Activated CD4-positive, alpha-beta T cell treated with anti-CD3 and anti-CD28 coated beads for 1 hour (primary cell): Measurements from ENCODE around the gene SCD5.

Source experiments
- DNase-seq: peaks from one replicate; pipeline ENCODE4 v3.0.0-alpha.2; 2020

The SCD5 gene

DNA sequence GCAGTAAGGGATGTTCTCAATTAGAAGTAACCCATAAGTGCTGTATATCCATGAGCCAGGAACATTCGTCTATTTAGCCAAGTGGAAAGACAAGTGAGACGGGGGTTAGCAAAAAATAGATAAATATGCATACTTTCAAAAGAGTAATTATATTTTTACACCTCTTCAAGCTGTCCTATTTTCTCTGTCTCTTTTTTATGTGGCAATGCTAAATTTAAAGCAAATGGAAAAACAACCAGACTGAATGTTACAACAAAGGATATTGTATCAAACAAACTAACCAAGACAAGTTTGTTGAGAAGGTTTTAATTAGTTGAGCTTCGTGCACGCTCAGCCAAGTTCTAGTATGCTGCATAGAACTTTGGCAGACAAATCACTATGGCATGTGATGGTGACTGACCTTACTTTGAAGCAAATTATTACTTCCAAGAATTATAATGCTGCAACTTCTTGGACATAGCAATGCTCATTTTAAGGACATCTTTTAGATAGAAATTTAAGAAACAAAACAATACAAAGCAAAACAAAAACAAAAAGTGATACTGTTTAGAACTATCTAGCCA is 175.4 kb downstream of the SCD5 start:
- DNase-seq: no peak

DNA sequence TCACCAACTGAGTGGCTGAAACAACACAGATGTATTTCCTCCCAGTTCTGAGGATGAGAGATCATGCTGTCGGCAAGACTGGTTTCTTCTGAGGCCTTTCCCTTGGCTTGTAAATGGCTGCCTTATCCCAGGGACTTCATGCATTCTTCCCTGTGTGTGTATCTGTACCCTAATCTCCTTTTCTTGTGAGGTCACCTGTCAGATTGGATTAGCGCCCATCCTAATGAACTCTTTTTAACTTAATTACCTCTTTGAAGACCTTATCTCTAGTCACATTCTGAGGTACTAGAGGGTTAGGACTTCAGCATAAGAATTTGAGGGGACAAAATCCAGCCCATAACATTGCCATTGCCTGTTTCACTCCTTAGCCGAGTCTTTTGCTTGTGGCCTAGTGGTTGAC is 177.3 kb downstream of the SCD5 start:
- DNase-seq: no peak

DNA sequence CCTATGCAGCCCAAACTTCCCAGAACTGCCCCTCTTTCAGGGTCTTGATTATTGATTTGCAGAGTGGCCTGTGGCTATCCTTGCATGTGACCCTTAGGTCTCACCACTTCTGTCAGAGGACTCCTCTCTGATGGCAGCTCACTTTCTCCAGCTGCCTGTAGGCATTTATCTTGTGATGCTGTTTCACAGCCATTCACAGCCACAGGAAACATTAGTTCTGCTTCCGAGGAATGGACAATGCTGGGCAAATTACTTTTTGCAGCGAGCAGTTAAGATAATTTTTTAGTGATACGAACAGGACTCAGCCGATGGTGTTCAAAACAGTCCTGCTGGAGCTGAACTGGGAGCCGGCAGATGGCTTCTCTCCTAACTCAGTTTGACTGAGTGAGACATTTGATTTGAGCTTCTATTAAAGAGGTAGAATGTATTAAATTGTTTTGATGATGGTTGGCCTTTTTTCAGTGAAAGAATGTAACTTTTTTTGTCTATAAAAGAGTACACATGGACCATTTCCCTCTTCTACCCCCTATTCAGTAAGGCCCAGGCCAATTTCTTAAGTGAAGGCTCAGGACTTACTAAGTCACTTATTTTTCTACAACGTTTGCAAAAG is 178.4 kb downstream of the SCD5 start:
- DNase-seq: no peak

DNA sequence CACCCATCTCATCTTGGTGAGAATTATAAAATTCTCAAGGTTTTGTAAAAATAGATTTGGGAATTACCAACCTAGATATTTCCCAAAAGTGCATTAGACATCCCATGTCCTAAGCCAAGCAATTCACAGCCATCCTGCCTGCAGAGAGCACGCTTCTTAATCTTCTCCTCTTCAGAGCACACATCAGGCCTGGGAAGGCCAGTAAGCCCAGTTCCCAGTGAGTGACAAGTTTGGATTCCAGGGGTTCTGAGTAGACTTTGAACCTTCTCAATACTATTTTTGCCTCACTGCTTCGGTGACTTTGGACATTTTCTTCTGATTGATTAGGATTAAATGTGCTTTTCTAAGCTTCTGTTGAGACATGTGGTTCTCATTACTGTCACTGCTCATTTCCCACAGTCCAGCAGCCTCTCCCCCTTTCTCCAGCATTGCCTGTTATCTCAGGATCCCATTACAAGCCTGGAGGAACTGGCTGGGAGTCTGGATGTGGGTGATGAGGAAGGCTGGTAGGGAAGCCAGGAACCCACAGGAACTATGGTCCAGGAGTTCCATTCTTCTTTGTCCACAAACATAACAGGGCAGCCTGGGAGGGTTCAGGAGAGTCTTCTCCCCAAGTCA is 180.4 kb downstream of the SCD5 start:
- no peak for DNase-seq

DNA sequence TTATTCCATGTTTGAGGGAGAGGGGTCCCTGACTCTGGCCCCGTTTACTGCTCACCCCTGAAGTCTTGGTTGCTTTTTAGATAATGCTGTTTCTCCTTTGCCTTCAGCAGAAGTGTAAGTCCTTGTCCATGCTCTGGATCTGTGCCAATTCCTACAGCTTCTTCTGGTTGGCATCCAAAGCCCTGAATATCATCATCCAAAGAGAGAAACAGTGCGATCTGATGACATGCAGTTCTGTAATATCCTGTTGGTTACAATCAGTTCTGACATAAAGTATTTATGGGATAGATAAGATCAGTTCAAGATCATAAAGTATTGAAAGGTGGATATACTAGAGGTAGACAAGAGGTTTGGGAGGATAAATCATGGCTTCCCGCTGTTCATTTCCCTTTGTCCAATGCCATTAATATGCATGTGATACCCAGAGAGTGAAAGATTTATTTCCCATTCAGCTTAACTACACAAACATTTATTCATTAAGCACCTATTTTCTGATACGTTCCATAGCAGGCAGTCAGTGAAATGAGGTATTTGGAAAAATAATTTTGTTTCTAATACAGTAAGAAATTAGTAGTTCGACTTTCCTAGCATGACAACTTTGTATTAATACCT is 183.7 kb downstream of the SCD5 start:
- no peak for DNase-seq

DNA sequence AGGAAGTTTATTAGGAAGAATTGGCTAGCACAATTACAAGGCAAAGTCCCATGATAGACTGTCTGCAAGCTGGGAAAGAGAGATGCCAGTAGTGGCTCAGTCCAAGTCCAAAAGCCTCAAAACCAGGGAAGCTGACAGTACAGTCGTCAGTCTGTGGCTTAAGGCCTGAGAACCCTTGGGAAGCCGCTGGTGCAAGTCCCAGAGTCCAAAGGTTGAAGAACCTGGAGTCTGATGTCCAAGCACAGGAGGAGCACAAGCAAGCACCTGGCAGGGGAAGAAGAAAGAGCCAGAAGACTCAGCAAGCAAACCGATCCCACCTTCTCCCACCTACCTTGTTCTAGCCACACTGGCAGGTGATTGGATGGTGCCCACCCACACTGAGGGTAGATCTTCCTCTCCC is 185.5 kb downstream of the SCD5 start:
- DNase-seq: no peak

DNA sequence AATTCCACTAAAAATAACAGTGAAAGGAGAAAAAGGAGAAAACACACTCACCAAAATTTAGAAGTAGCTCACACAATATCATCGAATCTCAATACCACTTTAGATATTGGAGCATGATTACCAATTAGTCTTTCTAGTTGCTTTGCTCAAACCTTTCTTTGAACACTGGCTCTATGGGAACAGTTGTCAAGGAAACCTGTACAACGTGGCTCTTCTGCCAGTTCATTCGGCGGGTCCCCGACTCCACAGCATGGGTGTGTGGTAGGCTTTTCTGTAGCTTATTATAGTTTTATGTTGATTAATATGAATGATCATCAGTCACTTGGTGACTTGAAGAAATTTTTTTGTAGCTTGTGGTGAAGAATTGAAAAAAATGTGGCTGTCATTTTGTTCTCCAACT is 186.6 kb downstream of the SCD5 start:
- no peak for DNase-seq

DNA sequence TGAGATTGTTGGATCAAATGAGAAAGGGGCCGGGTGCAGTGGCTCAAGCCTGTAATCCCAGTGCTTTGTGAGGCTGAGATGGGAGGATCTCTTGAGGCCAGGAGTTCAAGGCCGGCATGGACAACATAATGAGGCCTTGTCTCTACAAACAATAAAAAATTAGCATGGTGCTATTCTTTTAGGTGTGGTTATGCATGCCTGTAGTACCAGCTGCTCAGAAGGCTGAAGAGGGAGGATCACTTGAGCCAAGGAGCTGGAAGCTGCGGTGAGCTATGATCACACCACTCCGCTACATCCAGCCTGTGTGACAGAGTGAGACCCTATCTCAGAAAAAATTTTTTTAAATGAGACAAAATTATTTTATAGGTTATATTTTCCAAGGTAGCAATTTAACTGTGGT is 187.1 kb downstream of the SCD5 start:
- no peak for DNase-seq

DNA sequence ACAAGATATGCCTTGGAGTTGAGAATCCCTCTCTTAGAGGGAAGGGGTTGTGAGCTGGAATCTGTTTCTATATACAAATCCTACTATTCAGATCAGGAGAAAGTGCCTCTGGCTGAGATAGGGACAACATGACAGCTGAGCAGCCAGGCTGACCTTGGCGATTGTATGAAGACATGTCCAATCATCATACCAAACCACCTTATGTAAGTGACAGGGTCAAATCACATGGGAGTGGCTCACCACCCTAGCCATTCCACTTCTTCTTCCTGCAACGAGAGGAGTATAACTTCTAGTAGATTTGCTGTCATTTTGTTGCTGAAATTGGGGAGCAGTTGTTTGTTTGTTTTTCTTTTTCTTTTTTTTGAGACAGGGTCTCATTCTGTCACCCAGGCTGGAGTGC is 188.6 kb downstream of the SCD5 start:
- no peak for DNase-seq

DNA sequence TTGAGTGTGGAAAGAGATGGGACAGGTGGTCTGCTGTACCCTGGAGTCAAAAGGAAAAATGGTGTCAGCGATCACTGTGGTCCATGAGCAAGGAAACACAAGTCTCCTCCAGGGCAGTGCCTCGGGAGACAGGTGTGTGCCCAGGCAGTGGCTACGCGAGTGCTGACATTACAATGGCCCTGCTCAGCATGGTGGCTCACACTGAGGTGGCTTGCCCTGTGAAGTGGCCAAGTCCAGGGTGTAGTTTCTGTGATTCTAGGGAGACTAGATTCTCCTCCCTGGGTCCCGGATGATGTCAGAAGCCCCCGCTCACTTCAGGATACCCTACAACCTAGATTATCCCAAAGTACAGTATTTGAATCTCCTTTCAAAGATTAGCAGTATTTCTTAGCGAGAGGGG is 192.0 kb downstream of the SCD5 start:
- no peak for DNase-seq

DNA sequence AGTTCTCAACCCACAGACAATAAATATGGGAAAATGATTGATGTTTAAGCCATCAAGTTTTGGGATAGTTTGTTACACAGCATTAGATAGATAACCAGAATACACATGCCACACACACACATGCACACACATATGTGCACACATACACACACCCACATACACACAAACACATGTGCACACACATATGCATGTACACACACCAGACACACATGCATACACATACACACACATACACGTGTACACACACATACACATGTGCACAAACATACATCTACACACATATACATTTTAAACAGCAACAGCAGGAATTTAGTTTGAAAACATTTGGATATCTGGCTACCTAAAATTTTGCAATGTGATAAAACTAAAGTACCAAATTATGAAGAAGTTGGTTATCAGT is 194.1 kb downstream of the SCD5 start:
- no peak for DNase-seq

DNA sequence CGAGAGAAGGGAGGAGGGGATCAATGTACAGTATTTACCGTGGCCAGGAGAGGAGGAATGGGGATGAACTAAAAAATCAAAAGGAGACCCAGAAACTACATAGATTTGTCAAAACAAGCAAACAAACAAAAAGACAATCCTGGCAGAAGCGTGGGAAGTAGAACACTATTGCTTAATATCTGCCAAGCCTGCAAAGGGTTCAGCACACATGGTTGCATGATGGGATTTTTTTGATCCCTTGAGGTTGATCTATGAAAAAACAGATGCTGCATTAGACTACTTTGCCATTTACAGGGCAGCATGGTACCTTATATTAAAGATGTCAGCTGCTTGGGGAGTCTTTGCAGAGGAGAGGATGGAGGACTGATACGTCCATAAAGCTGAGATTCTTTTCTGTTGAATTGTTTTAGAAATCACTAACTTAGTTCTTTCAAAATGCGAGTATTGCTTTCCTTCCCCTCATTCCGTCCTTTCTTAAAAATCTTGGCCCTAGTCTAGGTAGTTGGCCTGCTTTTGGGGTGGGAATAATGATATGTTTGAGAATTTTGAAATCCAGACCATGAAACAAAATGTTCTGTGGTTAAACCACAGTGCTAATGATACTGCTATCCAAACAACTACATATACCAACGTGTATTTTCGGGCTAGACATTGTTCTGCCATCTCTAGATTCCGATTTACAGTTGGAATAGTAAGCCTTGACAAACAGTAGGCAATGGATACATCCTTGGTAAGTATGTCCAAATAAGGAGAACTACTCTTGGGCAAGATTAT is 197.2 kb downstream of the SCD5 start:
- no peak for DNase-seq

DNA sequence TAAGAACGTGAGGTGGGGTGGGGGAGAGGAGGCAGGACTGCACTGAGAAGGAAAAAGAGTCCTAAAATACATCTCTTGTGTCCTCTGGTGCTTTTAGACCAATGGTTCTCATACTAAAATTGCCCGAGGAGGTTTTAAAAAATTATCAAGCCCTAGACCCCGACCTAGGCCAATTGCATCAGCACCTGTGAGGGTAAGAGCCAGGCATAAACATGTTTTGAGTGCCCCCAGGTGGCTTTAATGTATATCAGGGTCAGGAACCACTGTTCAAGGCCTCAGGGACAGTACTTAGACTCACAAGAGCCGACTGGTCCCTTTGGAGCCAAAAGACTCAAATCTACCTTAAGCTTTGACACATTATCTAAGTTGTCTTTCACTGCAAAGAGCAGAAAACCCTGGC is 199.3 kb downstream of the SCD5 start:
- DNase-seq: no peak

DNA sequence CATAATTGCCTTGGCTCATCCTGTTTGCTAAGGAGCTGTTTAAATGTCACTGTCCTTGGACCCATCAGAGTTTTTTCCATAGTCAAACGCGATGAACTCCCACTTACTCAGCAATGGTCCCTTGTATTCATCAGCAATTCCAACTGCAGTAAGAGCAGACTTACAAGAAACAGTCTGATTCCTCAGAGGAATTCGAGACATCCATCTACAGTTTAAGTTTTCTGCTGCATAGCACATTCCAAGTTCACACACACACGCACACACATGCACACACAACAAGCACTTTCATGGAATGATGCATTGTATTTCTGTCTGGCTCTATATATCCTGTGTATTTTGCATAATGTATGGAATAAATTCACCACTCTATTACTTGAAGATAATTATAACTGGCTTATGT is 204.1 kb downstream of the SCD5 start:
- DNase-seq: no peak

DNA sequence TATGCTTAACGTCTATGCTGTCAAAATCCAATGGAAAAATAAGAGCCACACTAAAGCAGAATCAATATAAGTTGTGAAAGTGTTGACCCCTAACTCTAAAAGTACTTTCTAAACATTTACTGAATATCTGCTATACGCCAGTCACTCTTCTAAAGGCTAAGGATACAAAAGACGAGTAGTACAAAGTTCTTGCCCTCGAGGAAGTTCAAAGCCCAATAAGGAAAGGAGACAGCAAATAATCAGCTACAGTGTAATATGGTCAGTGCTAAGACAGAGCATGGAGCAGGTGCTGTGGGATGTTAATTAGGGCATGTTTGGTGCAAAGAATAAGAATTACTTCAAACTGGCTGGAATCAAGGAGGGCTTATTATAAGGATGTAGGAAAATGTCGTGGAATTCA is 205.2 kb downstream of the SCD5 start:
- no peak for DNase-seq

DNA sequence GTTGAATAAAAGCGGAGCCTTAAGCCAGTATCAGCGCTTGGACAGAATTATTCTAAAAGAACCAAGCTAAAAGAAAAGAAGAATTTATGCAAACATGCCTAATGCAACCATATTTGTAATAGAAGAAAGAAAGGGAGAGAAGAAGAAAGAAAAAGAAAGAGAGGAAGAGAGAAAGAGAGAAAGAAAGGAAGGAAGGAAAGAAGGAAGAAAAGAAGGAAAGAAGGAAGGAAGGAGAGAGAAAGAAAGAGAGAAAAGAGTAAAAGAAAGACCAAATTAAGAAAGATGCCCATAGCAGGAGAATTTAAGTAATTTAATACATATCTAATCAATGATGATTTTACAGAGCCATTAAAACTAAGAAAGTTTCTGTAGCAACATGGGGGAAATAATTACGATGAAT is 206.0 kb downstream of the SCD5 start:
- no peak for DNase-seq

DNA sequence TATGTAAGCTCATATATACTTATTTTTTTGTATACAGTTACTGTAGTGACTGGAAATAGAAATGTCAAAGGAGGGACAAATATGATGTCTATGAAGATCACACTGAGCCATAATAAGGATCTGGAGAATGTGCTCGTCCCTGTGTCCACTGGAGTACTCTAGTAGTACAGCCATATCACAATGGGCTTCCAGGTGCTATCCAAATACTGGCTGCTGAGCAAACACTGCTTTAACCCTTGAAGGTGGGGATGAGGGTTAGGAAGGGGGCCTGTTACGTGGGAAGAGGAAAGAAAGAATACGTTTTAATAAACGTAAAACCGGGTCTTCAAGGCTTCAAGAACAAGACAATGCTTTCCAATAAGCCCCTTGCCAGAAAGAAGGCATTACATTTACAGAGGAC is 207.0 kb downstream of the SCD5 start:
- DNase-seq: no peak

DNA sequence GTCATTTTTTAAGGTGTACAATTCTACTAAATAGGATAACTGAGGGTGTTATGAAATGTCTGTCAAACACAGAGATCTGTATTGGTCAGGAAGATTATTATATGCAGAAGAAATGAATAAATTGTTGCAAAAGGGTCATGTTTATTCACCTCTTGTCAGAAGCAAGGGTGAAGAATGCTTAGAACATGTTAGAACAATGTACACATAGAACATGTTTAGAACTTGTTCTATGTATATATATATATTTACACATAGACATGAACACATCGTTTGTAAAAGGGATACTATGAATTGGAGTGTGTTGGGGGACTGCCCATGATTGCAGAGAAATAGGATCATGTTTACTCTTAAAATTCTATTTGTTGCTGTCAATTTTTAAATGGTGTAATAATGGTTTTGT is 208.8 kb downstream of the SCD5 start:
- DNase-seq: no peak

DNA sequence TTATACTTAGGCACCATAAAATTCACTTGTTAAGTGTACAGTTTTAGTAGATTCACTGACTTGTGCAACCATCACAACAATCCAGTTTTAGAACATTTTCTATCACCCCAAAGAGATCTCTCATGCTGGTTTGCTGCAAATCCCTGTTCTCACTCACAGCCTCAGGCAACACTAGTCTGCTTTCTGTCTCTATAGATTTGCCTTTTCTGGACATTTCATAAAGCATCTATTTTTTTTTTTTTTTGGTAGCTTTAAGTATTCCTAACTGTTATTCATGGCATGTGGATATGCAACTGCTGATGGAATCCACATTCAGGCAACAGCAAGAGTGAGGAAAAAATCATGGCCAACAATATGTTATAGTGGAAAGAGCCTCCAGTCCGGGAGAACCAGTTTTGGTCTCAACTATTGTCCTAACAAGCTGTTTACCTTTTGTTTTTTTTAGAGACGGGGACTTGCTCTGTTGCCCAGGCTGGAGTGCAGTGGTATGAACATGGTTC is 209.8 kb downstream of the SCD5 start:
- DNase-seq: no peak

DNA sequence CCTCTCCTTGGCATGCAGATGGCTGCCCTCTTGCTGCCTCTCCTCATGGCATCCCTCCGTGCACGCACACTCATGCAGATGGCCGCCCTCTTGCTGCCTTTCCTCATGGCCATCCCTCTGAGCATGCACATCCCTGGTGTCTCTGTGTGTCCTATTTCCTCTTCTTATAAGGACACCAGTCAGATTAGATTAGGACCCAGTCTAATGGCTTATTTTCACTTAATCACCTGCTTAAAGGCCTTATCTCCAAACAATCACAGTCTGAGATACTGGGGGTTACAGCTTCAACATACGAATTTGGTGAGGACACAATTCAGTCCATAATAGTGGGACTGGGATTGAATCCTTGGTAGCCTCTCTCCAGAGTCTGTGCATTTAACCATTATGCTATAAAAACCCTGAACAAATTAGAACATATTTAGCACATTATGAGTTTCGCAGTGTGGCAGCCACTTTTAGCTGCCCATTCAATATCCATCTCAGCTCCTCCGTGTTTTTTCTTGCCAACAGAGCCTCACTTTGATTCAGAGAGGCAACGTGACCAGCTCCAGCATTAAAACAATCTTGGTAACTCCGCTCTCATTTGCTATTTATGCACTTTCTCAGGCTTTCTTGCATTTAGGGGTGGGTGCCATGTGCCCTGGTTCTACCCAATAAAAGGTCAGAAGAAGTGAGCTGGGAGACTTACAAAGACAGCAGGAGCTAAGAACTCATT is 210.6 kb downstream of the SCD5 start:
- no peak for DNase-seq

DNA sequence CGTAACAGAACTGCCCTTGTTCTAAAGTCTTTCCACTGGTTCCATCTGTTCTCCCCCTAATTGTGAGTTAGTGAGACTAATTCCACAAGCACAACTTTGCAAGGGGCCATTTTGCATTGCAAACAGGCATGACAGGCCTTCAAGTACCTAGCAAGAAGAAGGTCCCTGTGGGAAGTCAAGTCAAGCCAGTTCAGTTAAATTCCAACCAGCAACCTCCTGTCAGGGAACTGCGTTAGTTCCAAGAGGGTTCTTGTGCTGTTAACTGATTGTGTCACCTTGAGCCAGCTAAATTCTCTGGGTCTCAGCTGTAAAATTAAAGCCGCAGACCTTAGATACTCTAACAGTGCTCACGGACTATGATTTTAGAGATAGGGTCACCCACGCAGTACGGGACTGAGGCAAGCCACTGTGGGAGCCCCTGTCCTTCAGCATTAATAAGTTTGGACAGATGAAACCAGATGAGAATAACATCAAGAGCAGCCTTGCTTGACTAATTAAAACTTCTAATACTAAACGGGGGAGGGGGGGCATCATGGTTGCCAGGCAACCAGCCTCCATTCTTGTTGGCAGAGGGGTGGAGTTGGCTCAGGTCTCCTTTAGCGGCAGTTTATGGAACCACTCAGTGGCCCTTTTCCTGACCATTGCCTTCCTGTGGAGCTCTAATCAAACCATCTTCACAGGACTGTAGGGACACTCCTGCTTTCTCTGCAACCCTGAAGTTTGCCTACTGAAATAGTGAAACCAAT is 212.7 kb downstream of the SCD5 start:
- DNase-seq: no peak

DNA sequence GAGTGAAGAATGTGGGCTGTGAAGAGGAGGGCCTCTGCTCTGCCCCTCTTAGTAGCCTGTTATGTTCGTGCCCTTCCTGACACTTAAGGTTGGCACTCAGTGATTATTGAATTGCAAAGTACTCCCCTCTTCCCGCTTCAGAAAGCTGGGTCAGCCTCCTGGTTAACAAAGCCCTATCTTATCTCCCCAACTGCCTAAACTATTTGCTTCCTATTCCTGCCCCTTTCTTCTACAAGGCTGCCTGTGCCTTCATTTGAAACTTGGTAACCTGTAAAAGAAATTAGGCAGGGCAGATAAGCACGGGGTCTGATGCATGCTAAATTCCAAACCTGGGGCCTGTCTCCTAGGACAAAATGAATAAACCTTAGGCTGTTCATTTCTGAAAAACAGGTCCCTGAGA is 213.7 kb downstream of the SCD5 start:
- DNase-seq: no peak
